Measurements from ENCODE around the gene RAI1. TPM values are rescaled to one million over a fixed set of nuclear protein-coding genes. Genes with fewer than 3 reads are reported as not detected.

Gene RAI1
- total and polyA plus RNA-seq, 2 of the 13 experiments (the other 11 are each of a cell fraction or from before 2014, with no cell fraction given): 3.4 to 5.2 TPM

- TF ChIP-seq ZNF710 (CRISPR knock-in tag; IDR thresholded peaks at IDR 0.05; ENCODE audit: borderline replicate concordance) (0 out of 2 replicates have a peak, but pooled peaks have one; percentile 51), ZC3H13 (CRISPR knock-in tag; IDR thresholded peaks at IDR 0.05) (peak; percentile 78), HES4 (CRISPR knock-in tag; IDR thresholded peaks at IDR 0.05; ENCODE audit: borderline replicate concordance) (peak; percentile 90), NR2F1 (CRISPR knock-in tag; IDR thresholded peaks at IDR 0.05) (no peak), ZNF512 (CRISPR knock-in tag; IDR thresholded peaks at IDR 0.05) (no peak), ZNF530 (CRISPR knock-in tag; IDR thresholded peaks at IDR 0.05; ENCODE audit: low read depth) (no peak; the same call in 1 of the 2 replicates), ZBTB2 (CRISPR knock-in tag; IDR thresholded peaks at IDR 0.05; ENCODE audit: low read depth) (0 out of 2 replicates have a peak, but pooled peaks have one; percentile 22), FOXO4 (CRISPR knock-in tag; conservative IDR thresholded peaks at IDR 0.05) (no peak), ZNF775 (CRISPR knock-in tag; IDR thresholded peaks at IDR 0.05; ENCODE audit: borderline replicate concordance) (peak; percentile 36; the same call in 1 of the 2 replicates), KDM3A (CRISPR knock-in tag; IDR thresholded peaks at IDR 0.05; ENCODE audit: low read depth) (peak; percentile 65; the same call in 1 of the 2 replicates), KLF9 (CRISPR knock-in tag; IDR thresholded peaks at IDR 0.05; ENCODE audit: low read depth) (no peak), RERE (CRISPR knock-in tag; IDR thresholded peaks at IDR 0.05; ENCODE audit: low read depth) (no peak), NR2F6 (IDR thresholded peaks at IDR 0.05) (no peak), NR2F6 (CRISPR knock-in tag; IDR thresholded peaks at IDR 0.05) (peak; percentile 67), ZNF558 (CRISPR knock-in tag; IDR thresholded peaks at IDR 0.05; ENCODE audit: borderline replicate concordance) (no peak), HDAC6 (IDR thresholded peaks at IDR 0.05; ENCODE audit: low read depth, low read length) (no peak), ZNF350 (CRISPR knock-in tag; IDR thresholded peaks at IDR 0.05; ENCODE audit: borderline replicate concordance, low read depth) (no peak; the same call in 1 of the 2 replicates), CEBPG (CRISPR knock-in tag; IDR thresholded peaks at IDR 0.05) (peak; percentile 88)
Observed at GRCh38 chr17:17836250-17836817, 155.1 kb downstream of the RAI1 start (continued).

Measured in HepG2 (cell line).